DND-41 (cell line): ENCODE measurements around the gene SESTD1.

Experiments used
- ATAC-seq: fragments of 200-7000 bp; cut with Tn5 transposase; 3 replicates; pipeline ENCODE4 v1.9.1; 2021; ENCODE audit warnings: low read depth; ENCODE audit not compliant: insufficient read depth
- DNase-seq: peaks from one replicate; pipeline ENCODE4 v3.0.0-alpha.2; 2020
- H2AFZ ChIP-seq: 2 replicates; pipeline ENCODE4 v1.6.0; 2012; ENCODE audit warnings: low read depth, low read length
- H3K27ac ChIP-seq: 2 replicates; pipeline ENCODE4 v1.5.1; 2012; ENCODE audit warnings: low read length, inconsistent platforms
- H3K27me3 ChIP-seq: fragments of 200-600 bp; sonication (generic); 2 replicates; pipeline ENCODE4 v1.6.0; 2012; ENCODE audit warnings: low read length, mild to moderate bottlenecking, inconsistent platforms; ENCODE audit not compliant: insufficient read depth, poor library complexity
- H3K36me3 ChIP-seq: 2 replicates; pipeline ENCODE4 v1.5.1; 2012; ENCODE audit warnings: low read length, inconsistent platforms; ENCODE audit not compliant: insufficient read depth
- H3K4me1 ChIP-seq: 2 replicates; pipeline ENCODE4 v1.5.1; 2012; ENCODE audit warnings: mild to moderate bottlenecking, low read length; ENCODE audit not compliant: insufficient read depth
- H3K4me2 ChIP-seq: 2 replicates; pipeline ENCODE4 v1.6.0; 2012; ENCODE audit warnings: mild to moderate bottlenecking, moderate library complexity, low read length, inconsistent platforms; ENCODE audit not compliant: insufficient read depth
- H3K4me3 ChIP-seq, 2 experiments: fragments of 200-600 bp in 1 of 2; shearing (Covaris generic) in 1 of 2; 2 replicates each; pipeline ENCODE4 v1.5.1; 2012 to 2016; ENCODE audit warnings: inconsistent platforms in 2 of 2, low read length in 2 of 2, mild to moderate bottlenecking in 2 of 2, low read depth in 1 of 2, moderate library complexity in 1 of 2
- H3K79me2 ChIP-seq: 2 replicates; pipeline ENCODE4 v1.6.0; 2012; ENCODE audit warnings: low read length, inconsistent platforms; ENCODE audit not compliant: insufficient read depth
- H3K9ac ChIP-seq: 2 replicates; pipeline ENCODE4 v1.6.0; 2012; ENCODE audit warnings: low read depth, mild to moderate bottlenecking, inconsistent platforms, low read length, moderate library complexity
- H3K9me3 ChIP-seq: 2 replicates; pipeline ENCODE4 v1.5.1; 2012; ENCODE audit warnings: low read length, moderate library complexity, mild to moderate bottlenecking, inconsistent platforms; ENCODE audit not compliant: insufficient read depth, severe bottlenecking
- H4K20me1 ChIP-seq: 2 replicates; pipeline ENCODE4 v1.6.0; 2012; ENCODE audit warnings: low read length; ENCODE audit not compliant: insufficient read depth
- EZH2 ChIP-seq: IDR thresholded peaks from 3 replicates; pipeline ENCODE4 v1.6.1; 2012; ENCODE audit warnings: borderline replicate concordance, low read depth, mild to moderate bottlenecking, moderate library complexity, low read length, inconsistent platforms; ENCODE audit not compliant: severe bottlenecking
- TF ChIP-seq, protein P1 (sequence below): IDR thresholded peaks from 2 replicates; pipeline ENCODE4 v1.5.1; 2012; ENCODE audit warnings: borderline replicate concordance, low read length, moderate library complexity, mild to moderate bottlenecking; ENCODE audit not compliant: poor library complexity, severe bottlenecking; ENCODE audit errors: extremely low read depth

Gene SESTD1

DNA sequence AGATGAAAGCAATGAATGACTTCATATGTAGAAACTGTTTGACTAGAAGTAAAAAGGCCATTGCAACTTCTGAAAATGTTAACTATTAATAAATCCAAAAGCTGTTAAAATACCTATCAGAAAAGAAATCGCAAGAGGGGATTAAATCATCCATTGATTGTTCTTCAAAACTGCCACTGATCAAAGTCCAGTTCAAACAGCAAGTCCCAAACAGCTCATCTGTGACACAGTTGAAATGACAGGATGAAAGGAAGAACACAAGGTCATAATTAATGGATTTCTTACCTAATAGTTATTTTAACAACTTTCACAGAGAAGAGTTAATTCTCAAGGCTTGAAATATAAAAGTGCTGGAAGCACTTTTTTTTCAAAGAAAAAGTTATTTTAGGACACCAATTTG is 90.4 kb downstream of the SESTD1 start:
- H3K27ac ChIP-seq: no peak overlapping the region
- H4K20me1 ChIP-seq: no peaks in the 10 kb centered on the region
- no peak for DNase-seq
- no peak for ATAC-seq
- no peaks in the 10 kb centered on the region for H3K9me3 ChIP-seq
- H3K9ac ChIP-seq: no peak overlapping the region
- TF ChIP-seq, protein P1, sequence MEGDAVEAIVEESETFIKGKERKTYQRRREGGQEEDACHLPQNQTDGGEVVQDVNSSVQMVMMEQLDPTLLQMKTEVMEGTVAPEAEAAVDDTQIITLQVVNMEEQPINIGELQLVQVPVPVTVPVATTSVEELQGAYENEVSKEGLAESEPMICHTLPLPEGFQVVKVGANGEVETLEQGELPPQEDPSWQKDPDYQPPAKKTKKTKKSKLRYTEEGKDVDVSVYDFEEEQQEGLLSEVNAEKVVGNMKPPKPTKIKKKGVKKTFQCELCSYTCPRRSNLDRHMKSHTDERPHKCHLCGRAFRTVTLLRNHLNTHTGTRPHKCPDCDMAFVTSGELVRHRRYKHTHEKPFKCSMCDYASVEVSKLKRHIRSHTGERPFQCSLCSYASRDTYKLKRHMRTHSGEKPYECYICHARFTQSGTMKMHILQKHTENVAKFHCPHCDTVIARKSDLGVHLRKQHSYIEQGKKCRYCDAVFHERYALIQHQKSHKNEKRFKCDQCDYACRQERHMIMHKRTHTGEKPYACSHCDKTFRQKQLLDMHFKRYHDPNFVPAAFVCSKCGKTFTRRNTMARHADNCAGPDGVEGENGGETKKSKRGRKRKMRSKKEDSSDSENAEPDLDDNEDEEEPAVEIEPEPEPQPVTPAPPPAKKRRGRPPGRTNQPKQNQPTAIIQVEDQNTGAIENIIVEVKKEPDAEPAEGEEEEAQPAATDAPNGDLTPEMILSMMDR: no peak
- TF ChIP-seq EZH2: no peak
- H3K4me1 ChIP-seq: no peaks in the 10 kb centered on the region
- H3K27me3 ChIP-seq: no peaks in the 10 kb centered on the region
- H3K36me3 ChIP-seq: peaks cover 21% of the 10 kb centered on the region; the same call in 1 of the 2 replicates
- no peak overlapping the region for H3K4me2 ChIP-seq
- no peak overlapping the region for H3K4me3 ChIP-seq
- no peaks in the 10 kb centered on the region for H3K79me2 ChIP-seq
- no peak overlapping the region for H2AFZ ChIP-seq

- Histone ChIP-seq H2AFZ (no peak overlapping the region), H3K27me3 (no peaks in the 10 kb centered on the region), H3K4me2 (no peak overlapping the region), H3K9me3 (no peaks in the 10 kb centered on the region), H3K79me2 (no peaks in the 10 kb centered on the region), H3K36me3 (peaks cover 19% of the 10 kb centered on the region; the same call in 1 of the 2 replicates), H4K20me1 (no peaks in the 10 kb centered on the region), H3K9ac (no peak overlapping the region), H3K27ac (no peak overlapping the region), H3K4me3 (no peak overlapping the region), H3K4me1 (no peaks in the 10 kb centered on the region)
- TF ChIP-seq, protein P1: no peak
- TF ChIP-seq EZH2: no peak
- no peak for ATAC-seq
- no peak for DNase-seq
Observed at GRCh38 chr2:179172894-179173293, 91.7 kb downstream of the SESTD1 start.

DNA sequence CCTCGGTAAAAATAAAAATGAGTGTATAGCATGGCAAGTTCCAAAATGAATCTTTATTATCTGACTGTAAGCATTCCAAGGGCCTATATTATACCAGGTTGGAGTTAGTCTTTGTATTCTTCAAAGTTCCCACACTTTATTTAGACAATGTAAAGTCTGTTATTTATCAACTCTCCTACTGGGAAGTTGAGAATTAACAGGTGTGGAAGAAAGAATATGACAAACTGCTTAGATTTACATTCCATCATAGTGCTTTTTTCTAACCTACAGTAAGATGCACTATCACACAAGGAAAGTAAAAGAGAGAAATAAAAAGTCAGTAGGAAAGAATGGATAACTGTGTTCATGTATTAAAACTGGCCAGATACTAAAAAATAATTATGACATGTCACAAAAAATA is 93.3 kb downstream of the SESTD1 start:
- no peak overlapping the region for H3K4me3 ChIP-seq
- no peak overlapping the region for H3K27ac ChIP-seq
- H3K36me3 ChIP-seq: peaks cover 23% of the 10 kb centered on the region; the same call in 1 of the 2 replicates
- ATAC-seq (no peak), DNase-seq (no peak)
- H4K20me1 ChIP-seq: no peaks in the 10 kb centered on the region
- H3K4me2 ChIP-seq: no peak overlapping the region
- no peak overlapping the region for H2AFZ ChIP-seq
- no peaks in the 10 kb centered on the region for H3K4me1 ChIP-seq
- no peaks in the 10 kb centered on the region for H3K27me3 ChIP-seq
- no peak for TF ChIP-seq EZH2
- TF ChIP-seq, protein P1: no peak
- no peak overlapping the region for H3K9ac ChIP-seq
- H3K9me3 ChIP-seq: peaks cover 2% of the 10 kb centered on the region
- no peaks in the 10 kb centered on the region for H3K79me2 ChIP-seq

DNA sequence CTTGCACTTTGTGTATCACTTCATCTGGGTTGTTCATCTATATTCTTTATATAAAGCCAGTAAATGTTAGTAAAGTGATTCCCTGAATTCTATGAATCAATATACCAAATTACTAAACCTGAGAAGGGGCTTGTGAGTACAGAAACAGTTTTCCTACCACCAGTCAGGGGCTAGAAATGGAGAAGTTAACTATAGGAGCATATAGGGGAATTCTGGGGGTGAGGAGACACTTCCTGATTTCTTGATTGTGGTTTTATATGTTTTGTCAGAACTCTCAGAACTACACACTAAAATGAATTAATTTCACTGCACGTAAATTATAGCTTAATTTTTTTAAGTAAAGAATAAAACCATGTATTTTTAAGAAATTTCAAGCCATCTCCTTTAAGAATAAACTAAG is 93.7 kb downstream of the SESTD1 start:
- H3K9ac ChIP-seq: no peak overlapping the region
- no peak for TF ChIP-seq EZH2
- TF ChIP-seq, protein P1: no peak
- H3K27me3 ChIP-seq: no peaks in the 10 kb centered on the region
- H3K27ac ChIP-seq: no peak overlapping the region
- H3K4me2 ChIP-seq: no peak overlapping the region
- no peak overlapping the region for H3K4me3 ChIP-seq
- no peak overlapping the region for H2AFZ ChIP-seq
- H3K9me3 ChIP-seq: peaks cover 2% of the 10 kb centered on the region
- no peak for DNase-seq
- no peaks in the 10 kb centered on the region for H3K79me2 ChIP-seq
- no peak for ATAC-seq
- H3K36me3 ChIP-seq: peaks cover 18% of the 10 kb centered on the region; the same call in 1 of the 2 replicates
- H3K4me1 ChIP-seq: no peaks in the 10 kb centered on the region
- no peaks in the 10 kb centered on the region for H4K20me1 ChIP-seq
